K562 (cell line): Measurements from ENCODE around the gene EDEM1. TPM values are rescaled to one million over a fixed set of nuclear protein-coding genes. Genes with fewer than 3 reads are reported as not detected.
A peak's percentile ranks its signal among the peaks of the same experiment; 100 is the strongest.

Experiments
- BHLHE40 ChIP-seq: IDR thresholded peaks from 2 replicates; pipeline ENCODE4 v1.6.1; 2011; ENCODE audit warnings: low read length, improper control_type of control experiment
- CBX2 ChIP-seq: fragments of 200-600 bp; sonication (generic); IDR thresholded peaks from one replicate; pipeline ENCODE4 v1.6.1; 2012; ENCODE audit warnings: mild to moderate bottlenecking, low read length, inconsistent platforms; ENCODE audit not compliant: insufficient read depth, poor library complexity, severe bottlenecking
- HMGN3 ChIP-seq: IDR thresholded peaks from 2 replicates; pipeline ENCODE4 v1.6.1; 2011; ENCODE audit warnings: borderline replicate concordance, low read depth, mild to moderate bottlenecking, mixed read lengths, low read length; ENCODE audit not compliant: insufficient read length; ENCODE audit errors: extremely low read depth
- KAT8 ChIP-seq: fragments of 450-650 bp; IDR thresholded peaks from 2 replicates; pipeline ENCODE4 v1.6.1; 2016; ENCODE audit warnings: low read depth, mild to moderate bottlenecking
- KLF13 ChIP-seq: fragments of 450-650 bp; IDR thresholded peaks from 2 replicates; pipeline ENCODE4 v1.6.1; 2016; ENCODE audit warnings: missing genetic modification characterization, low read depth, mild to moderate bottlenecking, missing compliant biosample characterization, moderate library complexity, borderline replicate concordance
- MBD2 ChIP-seq: sonication (generic); IDR thresholded peaks from 2 replicates; pipeline ENCODE4 v1.6.1; 2016; ENCODE audit warnings: low read depth, borderline replicate concordance
- MXD1 ChIP-seq: fragments of 250-450 bp; sonication (Bioruptor Pico); IDR thresholded peaks from 2 replicates; pipeline ENCODE4 v1.8.0; 2021; ENCODE audit warnings: borderline replicate concordance, mild to moderate bottlenecking, moderate library complexity; ENCODE audit not compliant: poor library complexity, severe bottlenecking
- MYBL2 ChIP-seq, 2 experiments: fragments of 450-650 bp in 1 of 2; sonication (generic) in 1 of 2; formaldehyde crosslinking in 1 of 2; IDR thresholded peaks; 2 replicates each; pipeline versions ENCODE4 v1.6.1 to v1.8.1; 2017 to 2022; ENCODE audit warnings: borderline replicate concordance in 1 of 2, inconsistent platforms in 1 of 2, low read depth in 1 of 2, mild to moderate bottlenecking in 1 of 2, missing genetic modification reagents in 1 of 2, moderate library complexity in 1 of 2
- NFE2 ChIP-seq: IDR thresholded peaks from 2 replicates; pipeline ENCODE4 v1.6.1; 2014; ENCODE audit warnings: antibody characterized with exemption, low read depth
- NFIC ChIP-seq: fragments of 450-650 bp; IDR thresholded peaks from 2 replicates; pipeline ENCODE4 v1.6.1; 2017; ENCODE audit warnings: mild to moderate bottlenecking, inconsistent platforms
- TARDBP ChIP-seq: fragments of 450-650 bp; IDR thresholded peaks from 2 replicates; pipeline ENCODE4 v1.6.1; 2016
- UBTF ChIP-seq, 2 experiments: IDR thresholded peaks; 2 replicates each; pipeline ENCODE4 v1.6.1; 2012; ENCODE audit warnings: improper control_type of control experiment in 2 of 2, low read depth in 2 of 2, low read length in 2 of 2, borderline replicate concordance in 1 of 2
- XRCC5 ChIP-seq: fragments of 200-400 bp; formaldehyde crosslinking; IDR thresholded peaks from 2 replicates; pipeline ENCODE4 v1.6.1; 2017; ENCODE audit warnings: low read depth, mild to moderate bottlenecking, low read length
- ZNF282 ChIP-seq: sonication (generic); formaldehyde crosslinking; IDR thresholded peaks from 2 replicates; pipeline ENCODE4 v1.8.1; 2023; ENCODE audit warnings: missing genetic modification reagents
- polyA plus RNA-seq, 8 experiments: library from polyadenylated mRNA; depleted of rRNA in 4 of 8; stranded (reverse) in 5 of 8; unstranded in 3 of 8; fragments of >200 nt; fragmentation: Nextera tagmentation in 2 of 8; fragmentation: Illumina TruSeq in 1 of 8; extraction: Ambion mirVana in 2 of 8; extraction: Trizol in 1 of 8; gene quantifications; 2 replicates each; pipeline versions ENCODE4 v1.2.1 to v1.2.3, GENCODE V29; 2011 to 2014; ENCODE audit warnings: inconsistent platforms in 1 of 8, missing spikeins in 1 of 8
- total RNA-seq, 7 experiments: library from RNA; depleted of rRNA in 6 of 7; stranded (reverse); fragments of >200 nt in 6 of 7; fragmentation: Illumina TruSeq in 2 of 7; extraction: Trizol in 2 of 7; gene quantifications; 2 replicates each; pipeline versions ENCODE4 v1.2.1 to v1.2.3, GENCODE V29; 2011 to 2021; ENCODE audit warnings: low replicate concordance in 1 of 7
- TF ChIP-seq, protein P1 (sequence below), 3 experiments: fragments of 200-800 bp in 1 of 3; fragments of 250-450 bp in 1 of 3; fragments of 450-650 bp in 1 of 3; sonication (Bioruptor Pico) in 1 of 3; sonication (Bioruptor generic) in 1 of 3; formaldehyde crosslinking in 1 of 3; IDR thresholded peaks; 2 replicates each; pipeline versions ENCODE4 v1.6.1 to v1.8.0; 2016 to 2022; ENCODE audit warnings: mild to moderate bottlenecking in 2 of 3, missing genetic modification characterization in 2 of 3, missing compliant biosample characterization in 1 of 3, moderate library complexity in 1 of 3

Gene EDEM1
- total and polyA plus RNA-seq, 9 of the 15 experiments (the other 6 are each of a cell fraction or from before 2014, with no cell fraction given): 6.2 to 36.7 (median 14.3) TPM

DNA sequence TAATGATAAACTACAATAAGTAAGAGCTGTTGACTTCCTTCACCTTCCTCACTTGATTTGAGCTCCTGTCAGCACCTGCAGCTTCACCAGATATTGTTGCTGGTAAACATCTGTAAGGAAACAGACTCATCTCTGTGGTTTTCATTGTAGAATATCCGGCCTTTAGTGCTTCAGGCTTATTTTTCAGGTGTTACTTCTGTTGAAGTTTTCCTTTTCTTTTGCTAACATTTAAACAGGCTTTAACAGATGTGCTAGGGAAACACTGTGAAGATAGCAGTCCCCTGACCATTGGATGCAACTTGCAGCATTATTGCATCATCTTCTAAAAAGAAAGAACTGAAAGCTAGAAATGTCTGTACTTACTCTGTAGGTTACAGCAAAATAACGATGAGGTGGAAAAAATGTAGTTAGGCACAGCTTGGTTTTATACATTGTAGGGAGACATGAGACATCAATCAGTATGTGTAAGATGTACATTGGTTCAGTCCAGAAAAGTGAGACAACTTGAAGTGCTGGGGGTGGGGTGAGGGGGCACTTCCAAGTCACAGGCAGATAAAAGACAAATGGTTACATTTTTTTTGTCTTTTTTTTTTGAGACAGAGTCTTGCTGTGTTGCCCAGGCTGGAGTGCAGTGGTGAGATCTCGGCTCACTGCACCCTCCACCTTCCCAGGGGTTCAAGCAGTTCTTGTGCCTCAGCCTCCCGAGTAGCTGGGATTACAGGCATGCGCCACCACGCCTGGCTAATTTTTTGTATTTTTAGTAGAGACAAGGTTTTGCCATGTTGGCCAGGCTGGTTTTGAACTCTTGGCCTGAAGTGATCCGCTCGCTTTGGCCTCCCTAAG is 10.2 kb downstream of the EDEM1 start (continued):
- TF ChIP-seq, protein P1, sequence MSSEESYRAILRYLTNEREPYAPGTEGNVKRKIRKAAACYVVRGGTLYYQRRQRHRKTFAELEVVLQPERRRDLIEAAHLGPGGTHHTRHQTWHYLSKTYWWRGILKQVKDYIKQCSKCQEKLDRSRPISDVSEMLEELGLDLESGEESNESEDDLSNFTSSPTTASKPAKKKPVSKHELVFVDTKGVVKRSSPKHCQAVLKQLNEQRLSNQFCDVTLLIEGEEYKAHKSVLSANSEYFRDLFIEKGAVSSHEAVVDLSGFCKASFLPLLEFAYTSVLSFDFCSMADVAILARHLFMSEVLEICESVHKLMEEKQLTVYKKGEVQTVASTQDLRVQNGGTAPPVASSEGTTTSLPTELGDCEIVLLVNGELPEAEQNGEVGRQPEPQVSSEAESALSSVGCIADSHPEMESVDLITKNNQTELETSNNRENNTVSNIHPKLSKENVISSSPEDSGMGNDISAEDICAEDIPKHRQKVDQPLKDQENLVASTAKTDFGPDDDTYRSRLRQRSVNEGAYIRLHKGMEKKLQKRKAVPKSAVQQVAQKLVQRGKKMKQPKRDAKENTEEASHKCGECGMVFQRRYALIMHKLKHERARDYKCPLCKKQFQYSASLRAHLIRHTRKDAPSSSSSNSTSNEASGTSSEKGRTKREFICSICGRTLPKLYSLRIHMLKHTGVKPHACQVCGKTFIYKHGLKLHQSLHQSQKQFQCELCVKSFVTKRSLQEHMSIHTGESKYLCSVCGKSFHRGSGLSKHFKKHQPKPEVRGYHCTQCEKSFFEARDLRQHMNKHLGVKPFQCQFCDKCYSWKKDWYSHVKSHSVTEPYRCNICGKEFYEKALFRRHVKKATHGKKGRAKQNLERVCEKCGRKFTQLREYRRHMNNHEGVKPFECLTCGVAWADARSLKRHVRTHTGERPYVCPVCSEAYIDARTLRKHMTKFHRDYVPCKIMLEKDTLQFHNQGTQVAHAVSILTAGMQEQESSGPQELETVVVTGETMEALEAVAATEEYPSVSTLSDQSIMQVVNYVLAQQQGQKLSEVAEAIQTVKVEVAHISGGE (CRISPR knock-in tag; IDR thresholded peaks at IDR 0.05): no peak
- no peak for TF ChIP-seq KAT8
- no peak for TF ChIP-seq XRCC5
- TF ChIP-seq UBTF (IDR thresholded peaks at IDR 0.05; ENCODE audit: borderline replicate concordance in 1 of 2, low read depth in 2 of 2, low read length in 2 of 2): no peak
- no peak; the same call in 1 of the 2 replicates for TF ChIP-seq NFIC
- TF ChIP-seq MBD2: no peak
- 0 out of 2 replicates have a peak, but pooled peaks have one; percentile 15 for TF ChIP-seq MYBL2 (IDR thresholded peaks at IDR 0.05; ENCODE audit: low read depth)
- TF ChIP-seq MYBL2 (CRISPR knock-in tag; IDR thresholded peaks at IDR 0.05; ENCODE audit: borderline replicate concordance): no peak
- no peak for TF ChIP-seq MXD1
- no peak; the same call in 1 of the 2 replicates for TF ChIP-seq KLF13 (tag)
- TF ChIP-seq BHLHE40: no peak
- TF ChIP-seq ZNF282 (CRISPR knock-in tag): no peak
- no peak for TF ChIP-seq HMGN3
- no peak for TF ChIP-seq CBX2
- TF ChIP-seq NFE2: 0 out of 2 replicates have a peak, but pooled peaks have one; percentile 5
- no peak for TF ChIP-seq TARDBP
